ENCODE measurements around the gene CDH4.

The CDH4 gene

DNA sequence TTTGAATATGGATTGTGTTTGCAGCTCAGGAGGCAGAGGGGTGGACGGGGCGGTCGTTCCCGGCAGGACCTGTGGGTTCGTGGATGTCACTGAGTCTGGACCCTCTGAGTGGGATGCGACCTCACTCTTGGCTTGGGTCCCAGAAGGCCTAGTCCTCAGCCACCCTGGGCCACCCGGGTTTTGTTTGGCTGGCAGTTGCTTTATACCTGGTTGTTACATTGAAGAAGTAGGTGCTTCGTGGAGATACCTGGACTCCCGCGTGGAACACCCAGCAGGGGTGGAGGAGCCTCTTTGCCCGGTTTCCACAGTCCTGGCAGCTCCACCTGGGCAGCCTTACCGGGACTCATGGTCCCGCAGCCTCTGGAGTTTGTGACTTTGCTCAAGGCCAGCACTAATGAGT lies 408.5 kb downstream of the CDH4 start:
- in situ Hi-C loops (cut with HindIII; ENCODE audit: low pct_unique_long_range_greater_than_20kb, low sequenced_read_pairs), result no loop called here
- TF ChIP-seq JUND (IDR thresholded peaks at IDR 0.05; ENCODE audit: low read depth), result no peak
- DNase-seq (ENCODE audit: low read depth in 1 of 2, low spot score in 1 of 2), result no peak

DNA sequence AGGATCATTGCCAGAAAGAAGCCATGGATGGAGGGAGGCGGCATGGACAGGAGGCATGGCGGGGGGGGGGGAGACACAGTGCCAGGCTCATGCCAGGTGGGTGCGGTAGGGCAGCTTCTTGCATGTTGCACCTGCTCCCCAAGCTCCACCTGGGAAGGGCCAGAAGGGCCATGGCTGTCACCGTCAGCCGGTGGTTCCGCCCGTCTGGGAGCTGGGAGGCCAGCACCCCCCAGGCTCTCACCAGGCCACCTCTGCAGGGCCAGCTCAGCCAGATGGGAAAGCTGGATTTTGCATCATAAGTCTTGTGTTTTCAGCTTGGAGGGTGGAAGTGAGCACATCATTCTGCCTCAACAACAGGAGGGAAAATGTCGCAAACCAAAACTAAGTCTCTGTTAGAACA lies 409.0 kb downstream of the CDH4 start:
- no peak for TF ChIP-seq JUND (IDR thresholded peaks at IDR 0.05; ENCODE audit: low read depth)
- in situ Hi-C loops (cut with HindIII; ENCODE audit: low pct_unique_long_range_greater_than_20kb, low sequenced_read_pairs), result no loop called here
- no peak for DNase-seq (ENCODE audit: low read depth in 1 of 2, low spot score in 1 of 2)

DNA sequence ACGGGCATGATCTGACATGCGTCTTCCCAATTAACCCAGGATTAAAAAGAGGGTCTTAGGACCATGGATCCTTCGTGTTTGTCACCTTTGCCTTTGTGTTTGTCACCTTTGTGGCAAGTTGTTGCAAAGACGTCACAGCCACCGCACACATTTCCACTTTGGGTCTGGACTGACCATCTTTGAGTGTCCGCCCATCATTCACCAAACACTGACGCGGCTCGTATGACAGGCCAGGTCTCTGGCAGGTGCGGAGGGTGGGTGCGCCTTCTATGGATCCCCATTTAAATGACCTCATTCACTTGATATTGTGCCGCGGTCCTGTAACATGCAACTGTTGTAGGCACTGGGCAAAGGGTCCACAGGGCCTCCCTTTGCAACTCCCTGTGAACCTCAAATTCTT lies 409.5 kb downstream of the CDH4 start:
- no peak for DNase-seq (ENCODE audit: low read depth in 1 of 2, low spot score in 1 of 2)
- no peak for TF ChIP-seq JUND (IDR thresholded peaks at IDR 0.05; ENCODE audit: low read depth)

DNA sequence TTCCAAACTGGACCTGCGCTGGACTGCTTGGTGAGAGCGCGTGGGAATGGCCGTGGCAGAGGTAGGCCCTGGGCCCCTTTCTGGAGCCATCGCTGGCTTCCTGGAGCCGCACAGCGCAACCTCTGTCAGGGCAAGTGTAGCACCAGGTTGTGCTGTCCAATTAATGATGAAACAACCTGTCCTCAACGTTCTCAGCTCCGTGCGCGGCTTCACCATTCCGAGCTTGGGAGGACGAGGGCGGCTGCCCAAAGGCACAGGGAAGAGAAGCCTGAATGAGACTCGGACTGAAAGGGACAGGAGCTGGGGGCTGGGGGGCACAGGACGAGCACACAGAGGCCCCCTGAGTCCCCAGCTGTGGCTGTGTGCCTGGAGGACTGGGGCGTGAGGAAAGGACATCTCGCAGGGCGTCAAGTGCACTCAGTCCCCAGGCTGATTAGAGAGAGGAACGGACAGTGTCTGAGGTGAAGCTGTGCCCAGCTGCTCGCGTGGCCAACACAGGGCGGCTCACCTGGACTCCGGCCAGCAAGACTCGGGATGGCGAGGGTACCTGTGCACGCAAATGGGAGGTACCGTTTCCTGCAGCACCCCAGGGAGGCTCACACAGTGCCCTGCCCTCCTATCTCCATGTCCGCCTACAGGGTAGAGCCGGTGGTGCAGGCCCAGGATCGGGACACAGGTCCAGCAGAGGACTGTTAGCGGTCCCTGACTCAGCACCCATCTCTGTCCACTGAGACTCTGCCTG lies 410.3 kb downstream of the CDH4 start:
- peak in 1 of 2 experiments; percentile 6 for DNase-seq (ENCODE audit: low read depth in 1 of 2, low spot score in 1 of 2)
- in situ Hi-C loops (cut with HindIII; ENCODE audit: low pct_unique_long_range_greater_than_20kb, low sequenced_read_pairs), result no loop called here
- TF ChIP-seq JUND (IDR thresholded peaks at IDR 0.05; ENCODE audit: low read depth), result no peak

More for the DNA sequence above, 409.5 kb downstream of the CDH4 start:
- in situ Hi-C loops (cut with HindIII; ENCODE audit: low pct_unique_long_range_greater_than_20kb, low sequenced_read_pairs), result no loop called here

GRCh38 chr20:61662968-61663331 lies 410.9 kb downstream of the CDH4 start:
- TF ChIP-seq JUND (IDR thresholded peaks at IDR 0.05; ENCODE audit: low read depth), result no peak
- in situ Hi-C loops (cut with HindIII; ENCODE audit: low pct_unique_long_range_greater_than_20kb, low sequenced_read_pairs), result no loop called here
- no peak for DNase-seq (ENCODE audit: low read depth in 1 of 2, low spot score in 1 of 2)

DNA sequence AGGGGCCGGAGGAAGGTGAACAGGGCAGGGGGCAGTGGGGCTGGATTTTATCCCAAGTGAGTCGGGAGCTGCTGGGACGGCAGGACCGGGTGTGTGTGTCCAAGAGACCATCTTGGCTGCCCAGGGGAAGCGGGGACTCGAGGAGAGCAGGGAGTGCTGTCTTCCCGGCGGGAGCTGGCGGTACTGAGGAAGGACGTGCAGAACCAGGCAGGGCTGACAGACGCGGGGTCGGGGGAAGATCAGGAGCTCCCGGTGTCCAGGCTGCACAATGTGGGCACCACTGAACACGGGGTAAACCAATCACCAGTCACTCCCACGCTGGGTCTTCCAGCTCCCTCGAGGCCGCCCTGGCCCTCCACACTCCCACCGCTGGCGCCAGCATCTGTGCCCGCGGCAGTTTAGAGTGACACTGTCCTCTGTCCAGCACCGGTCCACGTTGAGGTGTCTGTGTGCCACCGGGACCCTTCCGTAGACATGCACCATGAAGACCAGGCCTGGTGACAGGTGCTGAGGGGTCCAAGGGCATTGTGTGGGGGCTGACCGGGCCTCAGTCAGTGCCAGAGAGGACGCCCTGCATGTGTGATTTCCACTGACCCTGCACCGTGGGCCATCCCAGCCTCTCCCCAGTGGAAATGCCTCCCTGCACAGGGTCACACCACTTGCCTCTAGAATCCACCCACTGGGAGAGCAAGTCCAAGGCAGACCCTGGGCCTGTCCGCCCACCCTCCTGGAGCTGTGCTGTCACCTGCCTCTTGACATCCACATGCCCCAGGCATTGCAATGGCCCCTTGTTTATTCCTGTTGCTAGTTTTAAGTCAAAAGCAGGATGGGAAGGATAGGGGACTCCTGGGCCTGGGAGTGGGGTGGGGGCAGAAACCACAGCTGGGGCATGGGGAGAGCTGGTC lies 411.7 kb downstream of the CDH4 start:
- TF ChIP-seq JUND (IDR thresholded peaks at IDR 0.05; ENCODE audit: low read depth), result no peak
- in situ Hi-C loops (cut with HindIII; ENCODE audit: low pct_unique_long_range_greater_than_20kb, low sequenced_read_pairs), result no loop called here
- no peak for DNase-seq (ENCODE audit: low read depth in 1 of 2, low spot score in 1 of 2)

DNA sequence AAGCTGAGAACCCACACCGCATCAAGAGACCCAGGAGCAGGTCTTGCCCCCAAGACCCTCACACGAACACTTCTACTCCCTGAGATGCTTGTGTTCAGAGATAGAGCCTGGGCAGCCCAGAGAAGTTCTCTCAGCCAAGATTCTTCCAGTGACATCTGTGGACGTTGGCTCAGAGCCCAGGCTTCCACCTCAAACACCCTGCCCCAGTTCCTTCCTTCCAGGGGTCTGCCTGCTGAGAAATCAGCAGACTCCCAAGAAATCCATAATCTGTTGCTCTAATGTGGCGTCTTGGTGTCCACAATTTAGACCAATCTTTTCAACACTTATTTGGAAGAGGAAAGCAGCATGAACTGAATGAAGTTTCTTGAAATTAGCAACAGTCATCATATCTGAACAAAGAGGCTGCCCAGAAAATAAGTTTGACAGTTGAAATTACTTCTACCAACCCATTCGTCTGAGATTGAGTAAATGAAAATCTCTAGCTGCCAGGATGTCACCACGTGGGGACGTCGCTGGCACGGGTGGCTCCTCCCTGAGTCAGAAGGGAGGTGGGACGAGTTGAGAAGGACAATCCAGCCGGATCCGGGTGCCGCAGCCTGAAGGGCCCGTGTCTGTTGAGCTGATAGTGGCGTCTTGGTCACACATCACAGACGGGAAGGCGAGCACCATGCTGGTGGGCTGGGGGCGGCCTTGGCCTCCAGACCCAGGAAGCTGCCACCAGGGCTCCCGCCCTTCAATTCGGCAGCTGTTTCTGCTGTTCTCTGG lies 412.7 kb downstream of the CDH4 start:
- no peak for DNase-seq (ENCODE audit: low read depth in 1 of 2, low spot score in 1 of 2)
- no peak for TF ChIP-seq JUND (IDR thresholded peaks at IDR 0.05; ENCODE audit: low read depth)
- in situ Hi-C loops (cut with HindIII; ENCODE audit: low pct_unique_long_range_greater_than_20kb, low sequenced_read_pairs), result no loop called here

- in situ Hi-C loops (cut with HindIII; ENCODE audit: low pct_unique_long_range_greater_than_20kb, low sequenced_read_pairs), result no loop called here
- DNase-seq (ENCODE audit: low read depth in 1 of 2, low spot score in 1 of 2), result no peak
- TF ChIP-seq JUND (IDR thresholded peaks at IDR 0.05; ENCODE audit: low read depth), result no peak
Observed at GRCh38 chr20:61665528-61666470, 413.7 kb downstream of the CDH4 start.

GRCh38 chr20:61666471-61666832 lies 414.4 kb downstream of the CDH4 start:
- no peak for DNase-seq (ENCODE audit: low read depth in 1 of 2, low spot score in 1 of 2)
- no peak for TF ChIP-seq JUND (IDR thresholded peaks at IDR 0.05; ENCODE audit: low read depth)
- in situ Hi-C loops (cut with HindIII; ENCODE audit: low pct_unique_long_range_greater_than_20kb, low sequenced_read_pairs), result no loop called here

DNA sequence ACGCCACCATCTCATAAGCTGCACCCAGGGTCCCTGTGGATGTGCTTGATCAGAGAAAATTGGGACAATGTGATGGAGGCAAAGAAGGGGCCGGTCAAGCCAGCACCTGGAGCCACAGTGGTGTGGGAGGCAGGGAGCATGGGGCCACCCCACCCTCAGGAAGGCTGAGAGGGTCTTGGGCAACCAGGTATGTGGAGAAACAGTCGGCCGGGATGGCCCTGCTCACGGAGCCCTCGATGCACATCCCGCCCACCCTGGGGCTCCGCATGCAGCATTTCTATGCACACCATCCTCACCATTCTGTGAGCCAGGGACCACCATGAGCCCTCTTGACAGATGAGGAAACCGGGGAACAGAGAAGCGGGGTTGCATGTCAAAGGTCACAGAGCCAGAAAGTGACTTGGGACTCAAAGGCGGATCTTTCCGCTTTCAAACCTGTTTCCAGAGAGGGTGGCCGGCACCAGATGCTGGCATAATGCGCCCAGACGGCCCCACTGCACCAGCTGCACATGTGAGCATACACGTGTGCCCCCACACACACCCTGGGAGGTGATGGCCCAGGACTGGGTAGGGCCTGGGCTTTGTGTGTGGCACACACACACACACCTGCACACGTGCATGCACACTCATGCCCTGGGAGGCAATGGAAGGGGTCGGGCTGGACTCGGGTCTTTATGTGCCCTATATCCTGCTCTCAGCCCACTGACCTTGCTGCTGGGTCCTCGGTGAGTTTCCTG lies 415.2 kb downstream of the CDH4 start:
- in situ Hi-C loops (cut with HindIII; ENCODE audit: low pct_unique_long_range_greater_than_20kb, low sequenced_read_pairs), result no loop called here
- DNase-seq (ENCODE audit: low read depth in 1 of 2, low spot score in 1 of 2), result no peak
- TF ChIP-seq JUND (IDR thresholded peaks at IDR 0.05; ENCODE audit: low read depth), result no peak

- no peak for DNase-seq (ENCODE audit: low read depth in 1 of 2, low spot score in 1 of 2)
- in situ Hi-C loops (cut with HindIII; ENCODE audit: low pct_unique_long_range_greater_than_20kb, low sequenced_read_pairs), result no loop called here
- no peak for TF ChIP-seq JUND (IDR thresholded peaks at IDR 0.05; ENCODE audit: low read depth)
Observed at GRCh38 chr20:61668065-61668650, 416.1 kb downstream of the CDH4 start.

Data from T47D (cell line).